Gastrocnemius medialis (tissue), 4 donors: ENCODE results near the gene PCDH1. TPM values are rescaled to one million over a fixed set of nuclear protein-coding genes. Genes with fewer than 3 reads are reported as not detected.
A peak's percentile ranks its signal among the peaks of the same experiment; 100 is the strongest.

ENCODE experiments used
- ATAC-seq, 2 donors: fragments of 150-250 bp; one replicate each; pipeline ENCODE4 v1.9.1; 2016
- DNase-seq, 2 donors: peaks; one replicate each; pipeline ENCODE4 v3.0.0-alpha.2; 2019
- H3K27ac ChIP-seq, 4 donors: fragments of 200-600 bp; sonication (generic); 1 replicate in 1 of 4; 2 replicates in 3 of 4; pipeline ENCODE4 v1.5.1; 2016 to 2018; ENCODE audit warnings: mild to moderate bottlenecking in 2 of 4, moderate library complexity in 1 of 4
- H3K27me3 ChIP-seq, 3 donors: fragments of 200-600 bp; sonication (generic) in 2 of 3; 1 replicate in 1 of 3; 2 replicates in 2 of 3; pipeline versions ENCODE4 v1.5.1 to v1.6.0; 2016 to 2019; ENCODE audit warnings: mild to moderate bottlenecking in 1 of 3, moderate library complexity in 1 of 3
- H3K36me3 ChIP-seq, 2 donors: fragments of 200-600 bp; sonication (generic) in 1 of 2; one replicate each; pipeline ENCODE4 v1.5.1; 2017 to 2018
- H3K4me1 ChIP-seq, 2 donors: fragments of 200-600 bp; sonication (generic) in 1 of 2; one replicate each; pipeline ENCODE4 v1.5.1; 2016 to 2017; ENCODE audit warnings: mild to moderate bottlenecking in 2 of 2
- H3K4me3 ChIP-seq, 4 donors: fragments of 200-600 bp; sonication (generic) in 3 of 4; 1 replicate in 1 of 4; 2 replicates in 3 of 4; pipeline ENCODE4 v1.5.1; 2016 to 2019; ENCODE audit warnings: mild to moderate bottlenecking in 2 of 4
- H3K9me3 ChIP-seq, 3 donors: fragments of 200-600 bp; sonication (generic) in 2 of 3; 1 replicate in 1 of 3; 2 replicates in 2 of 3; pipeline ENCODE4 v1.5.1; 2016 to 2019
- POLR2A ChIP-seq, 2 donors: fragments of 450-650 bp; IDR thresholded peaks; one replicate each; pipeline ENCODE4 v1.6.1; 2017; ENCODE audit warnings: antibody characterized with exemption in 2 of 2, mild to moderate bottlenecking in 2 of 2, moderate library complexity in 2 of 2
- in situ Hi-C, 4 donors: fragments of 200-750 bp; cut with MboI; loops; one replicate each; pipeline versions ENCODE4 v1.15.0 to v1.8.0; 2017; ENCODE audit warnings: low sequenced_read_pairs in 4 of 4
- intact Hi-C: fragments of 100-400 bp; cut with DNase I; formaldehyde crosslinking; loops from one replicate; pipeline ENCODE4 v1.15.1; 2023; ENCODE audit warnings: low total_unique reads
- total RNA-seq, 4 donors: library from RNA; depleted of rRNA; stranded (reverse); fragments of >200 nt; gene quantifications; one replicate each; pipeline versions ENCODE4 v1.1.0 to v1.2.3, GENCODE V29; 2016
- TF ChIP-seq, protein P1 (sequence below), 5 experiments: fragments of 450-650 bp in 3 of 5; fragments of 200-600 bp in 2 of 5; sonication (generic) in 2 of 5; IDR thresholded peaks in 4 of 5; conservative IDR thresholded peaks in 1 of 5; 1 replicate in 4 of 5; 2 replicates in 1 of 5; pipeline ENCODE4 v1.5.1; 2016 to 2019; ENCODE audit warnings: antibody characterized with exemption in 5 of 5, mild to moderate bottlenecking in 3 of 5, moderate library complexity in 3 of 5

Gene PCDH1
- total RNA-seq, 4 donors from 2014 or later, result 15.9 to 20.8 (median 18.1) TPM

DNA sequence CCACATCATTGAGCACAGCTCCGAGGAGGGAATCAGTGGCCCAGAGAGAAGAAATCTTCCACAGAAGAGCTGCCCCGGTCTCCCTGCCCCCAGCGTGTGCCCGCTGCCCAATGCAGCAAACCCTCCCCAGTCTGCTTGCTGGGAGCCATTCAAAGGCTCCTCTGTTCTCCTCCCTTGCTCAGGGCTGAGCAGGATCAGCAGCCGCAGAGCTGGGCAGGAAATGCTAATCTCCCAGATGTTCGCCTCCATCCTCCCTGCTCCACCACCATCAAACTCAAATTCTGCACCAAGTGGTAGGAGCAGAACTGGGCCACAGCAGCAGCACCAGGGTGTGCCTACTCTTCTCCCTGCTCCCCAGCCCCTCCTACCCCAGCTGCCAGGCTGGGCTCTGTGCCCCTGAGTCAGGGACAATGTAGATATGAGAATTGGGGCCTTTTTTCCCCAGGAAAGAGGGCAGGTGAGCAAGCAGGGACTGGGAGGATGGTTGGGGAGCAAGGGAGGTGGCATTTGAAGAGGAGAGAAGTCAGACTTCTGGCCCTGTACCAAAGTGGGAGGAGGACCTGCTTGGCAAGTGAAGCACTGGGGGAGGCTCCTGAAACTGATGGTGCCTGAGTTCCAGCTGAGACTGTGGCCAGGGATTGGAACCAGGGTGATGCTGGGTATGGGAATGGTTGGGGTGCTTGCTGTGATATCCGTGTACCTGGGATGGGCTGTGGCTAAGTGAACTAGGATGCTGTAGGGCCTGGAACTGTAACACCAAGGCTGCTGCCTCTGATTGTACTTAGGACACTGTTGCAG lies 1.9 kb upstream of the PCDH1 start:
- no peak overlapping the region for H3K4me3 ChIP-seq
- DNase-seq (no peak), ATAC-seq (no peak)
- TF ChIP-seq POLR2A (IDR thresholded peaks at IDR 0.05), result no peak
- no peaks in the 10 kb centered on the region for H3K9me3 ChIP-seq
- in situ Hi-C loops, result loop anchor here (5.0 to 10.0 kb wide), 4 partner anchors 75 to 185 kb away; partner anchors contain the start of gene PCDH12 (in 1 of the 4)
- H3K36me3 ChIP-seq, result no peaks in the 10 kb centered on the region
- intact Hi-C loops, result loop anchor here (1.0 to 5.0 kb wide), 6 partner anchors 31 to 188 kb away; partner anchors contain the start of gene DELE1
- H3K27me3 ChIP-seq, result peaks cover 43 to 56% (median 46%) of the 10 kb centered on the region in 3 donors
- H3K27ac ChIP-seq, result peak overlapping the region in 3 of 4 donors; percentile 30 to 82 (median 49)
- H3K4me1 ChIP-seq, result peaks cover 28% of the 10 kb centered on the region in 2 donors

GRCh38 chr5:141879426-141879759 lies 1.2 kb upstream of the PCDH1 start:
- H3K9me3 ChIP-seq, result no peaks in the 10 kb centered on the region
- peak overlapping the region in 1 of 4 donors; percentile 66 for H3K4me3 ChIP-seq
- intact Hi-C loops (loop anchor here (1.0 to 5.0 kb wide), 6 partner anchors 31 to 187 kb away; partner anchors contain the start of gene DELE1), in situ Hi-C loops (no loop called here)
- no peaks in the 10 kb centered on the region for H3K36me3 ChIP-seq
- ATAC-seq (no peak), DNase-seq (no peak)
- peaks cover 42 to 58% (median 50%) of the 10 kb centered on the region in 3 donors for H3K27me3 ChIP-seq
- H3K27ac ChIP-seq, result peak overlapping the region in 3 of 4 donors; percentile 9 to 82 (median 49)
- H3K4me1 ChIP-seq, result peaks cover 28% of the 10 kb centered on the region in 2 donors
- TF ChIP-seq, protein P1, sequence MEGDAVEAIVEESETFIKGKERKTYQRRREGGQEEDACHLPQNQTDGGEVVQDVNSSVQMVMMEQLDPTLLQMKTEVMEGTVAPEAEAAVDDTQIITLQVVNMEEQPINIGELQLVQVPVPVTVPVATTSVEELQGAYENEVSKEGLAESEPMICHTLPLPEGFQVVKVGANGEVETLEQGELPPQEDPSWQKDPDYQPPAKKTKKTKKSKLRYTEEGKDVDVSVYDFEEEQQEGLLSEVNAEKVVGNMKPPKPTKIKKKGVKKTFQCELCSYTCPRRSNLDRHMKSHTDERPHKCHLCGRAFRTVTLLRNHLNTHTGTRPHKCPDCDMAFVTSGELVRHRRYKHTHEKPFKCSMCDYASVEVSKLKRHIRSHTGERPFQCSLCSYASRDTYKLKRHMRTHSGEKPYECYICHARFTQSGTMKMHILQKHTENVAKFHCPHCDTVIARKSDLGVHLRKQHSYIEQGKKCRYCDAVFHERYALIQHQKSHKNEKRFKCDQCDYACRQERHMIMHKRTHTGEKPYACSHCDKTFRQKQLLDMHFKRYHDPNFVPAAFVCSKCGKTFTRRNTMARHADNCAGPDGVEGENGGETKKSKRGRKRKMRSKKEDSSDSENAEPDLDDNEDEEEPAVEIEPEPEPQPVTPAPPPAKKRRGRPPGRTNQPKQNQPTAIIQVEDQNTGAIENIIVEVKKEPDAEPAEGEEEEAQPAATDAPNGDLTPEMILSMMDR (IDR thresholded peaks at IDR 0.05 in 4 of 5, conservative IDR thresholded peaks at IDR 0.05 in 1 of 5), result peak in 1 of 5 experiments; percentile 2
- no peak for TF ChIP-seq POLR2A (IDR thresholded peaks at IDR 0.05)

- Histone ChIP-seq H3K9me3 (no peaks in the 10 kb centered on the region), H3K27me3 (peaks cover 40 to 55% (median 50%) of the 10 kb centered on the region in 3 donors), H3K4me1 (peaks cover 28 to 30% of the 10 kb centered on the region in 2 donors), H3K36me3 (no peaks in the 10 kb centered on the region), H3K27ac (peak overlapping the region; percentile 57 to 82 (median 74)), H3K4me3 (peak overlapping the region; percentile 55 to 93 (median 72))
- TF ChIP-seq POLR2A (IDR thresholded peaks at IDR 0.05), result no peak
- TF ChIP-seq, protein P1 (IDR thresholded peaks at IDR 0.05 in 4 of 5, conservative IDR thresholded peaks at IDR 0.05 in 1 of 5), result peak; percentile 86 to 98 (median 95)
- DNase-seq (peak; percentile 78 to 81), ATAC-seq (peak; percentile 90 to 92)
- in situ Hi-C loops, result no loop called here
- intact Hi-C loops, result loop anchor here (1.0 to 5.0 kb wide), 6 partner anchors 30 to 187 kb away; partner anchors contain the start of gene DELE1
These were observed 658 bp upstream of the PCDH1 start for GRCh38 chr5:141878711-141879425.

GRCh38 chr5:141877356-141878185 lies 639 bp downstream of the PCDH1 start:
- Histone ChIP-seq H3K27me3 (peaks cover 30 to 55% (median 43%) of the 10 kb centered on the region in 3 donors), H3K4me1 (peaks cover 28 to 32% of the 10 kb centered on the region in 2 donors), H3K27ac (peak overlapping the region in 3 of 4 donors; percentile 74 to 75 (median 74)), H3K9me3 (no peaks in the 10 kb centered on the region), H3K36me3 (no peaks in the 10 kb centered on the region), H3K4me3 (peak overlapping the region; percentile 59 to 85 (median 72))
- TF ChIP-seq, protein P1 (IDR thresholded peaks at IDR 0.05 in 4 of 5, conservative IDR thresholded peaks at IDR 0.05 in 1 of 5), result no peak
- no peak for TF ChIP-seq POLR2A (IDR thresholded peaks at IDR 0.05)
- ATAC-seq (no peak), DNase-seq (no peak)
- in situ Hi-C loops (no loop called here), intact Hi-C loops (loop anchor here (2.0 to 5.0 kb wide), 4 partner anchors 29 to 110 kb away; partner anchors contain the start of gene DELE1)
